ENCODE data around the gene BFSP2. TPM values are rescaled to one million over a fixed set of nuclear protein-coding genes. Genes with fewer than 3 reads are reported as not detected.

BFSP2 gene
- total RNA-seq, 1 experiment from 2014 or later, result 0.67 TPM

- ChIA-PET POLR2A (interaction anchor here (0.6 kb wide), 1 partner anchor 27 kb away, joined by 3 read pairs; no protein-coding TSS in a partner anchor), CTCF (no interaction called here)
- Histone ChIP-seq H3K9me3 (ENCODE audit: control insufficient read depth, insufficient read depth, low read depth, low read length) (no peaks in the 10 kb centered on the region), H3K4me3 (ENCODE audit: low read depth in 2 of 2, low read length in 2 of 2) (no peak overlapping the region), H3K4me1 (ENCODE audit: control insufficient read depth, insufficient read depth, low read length) (peaks cover 10% of the 10 kb centered on the region), H3K36me3 (ENCODE audit: control insufficient read depth, insufficient read depth, low read length) (no peaks in the 10 kb centered on the region), H3K27me3 (ENCODE audit: control insufficient read depth, insufficient read depth, low read length) (no peaks in the 10 kb centered on the region), H3K27ac (ENCODE audit: low read length) (peak overlapping the region; percentile 78)
- in situ Hi-C loops (cut with HindIII; ENCODE audit: low pct_unique_long_range_greater_than_20kb, low sequenced_read_pairs), result no loop called here
- no peak for DNase-seq (ENCODE audit: low read depth, low spot score)
- ATAC-seq, result 0 out of 2 replicates have a peak, but pooled peaks have one; percentile 22
- intact Hi-C loops (cut with micrococcal nuclease; ENCODE audit: unreplicated experiment), result no loop called here
- BruUV-seq (replicated peaks), result no TSS peak
- TF ChIP-seq TCF7L2 (IDR thresholded peaks at IDR 0.05; ENCODE audit: low read depth, low read length), result no peak
- TF ChIP-seq REST (IDR thresholded peaks at IDR 0.05; ENCODE audit: insufficient read depth in 1 of 2, low read depth in 2 of 2, low read length in 1 of 2), result no peak
- TF ChIP-seq SIN3A (IDR thresholded peaks at IDR 0.05; ENCODE audit: borderline replicate concordance, insufficient read depth, low read depth, low read length), result no peak
- no peak for TF ChIP-seq POLR2AphosphoS5 (IDR thresholded peaks at IDR 0.05; ENCODE audit: low read depth, low read length)
- TF ChIP-seq CTCF (IDR thresholded peaks at IDR 0.05), result no peak
Measured at GRCh38 chr3:133506215-133506901, 106.5 kb downstream of the BFSP2 start.

- Histone ChIP-seq H3K4me1 (ENCODE audit: control insufficient read depth, insufficient read depth, low read length) (peaks cover 10% of the 10 kb centered on the region), H3K27me3 (ENCODE audit: control insufficient read depth, insufficient read depth, low read length) (no peaks in the 10 kb centered on the region), H3K36me3 (ENCODE audit: control insufficient read depth, insufficient read depth, low read length) (no peaks in the 10 kb centered on the region), H3K27ac (ENCODE audit: low read length) (no peak overlapping the region), H3K4me3 (ENCODE audit: low read depth in 2 of 2, low read length in 2 of 2) (no peak overlapping the region), H3K9me3 (ENCODE audit: control insufficient read depth, insufficient read depth, low read depth, low read length) (no peaks in the 10 kb centered on the region)
- ChIA-PET POLR2A (interaction anchor here (0.5 kb wide), 1 partner anchor 61 kb away, joined by 3 read pairs; no protein-coding TSS in a partner anchor), CTCF (no interaction called here)
- in situ Hi-C loops (cut with HindIII; ENCODE audit: low pct_unique_long_range_greater_than_20kb, low sequenced_read_pairs), result no loop called here
- no TSS peak for BruUV-seq (replicated peaks)
- intact Hi-C loops (cut with micrococcal nuclease; ENCODE audit: unreplicated experiment), result no loop called here
- no peak for ATAC-seq
- TF ChIP-seq CTCF (IDR thresholded peaks at IDR 0.05) (no peak), TCF7L2 (IDR thresholded peaks at IDR 0.05; ENCODE audit: low read depth, low read length) (no peak)
- DNase-seq (ENCODE audit: low read depth, low spot score), result no peak
Measured at GRCh38 chr3:133509488-133509887, 109.6 kb downstream of the BFSP2 start.

All from Panc1 (cell line).